H9 (cell line): ENCODE results near the gene XYLB. TPM values are rescaled to one million over a fixed set of nuclear protein-coding genes. Genes with fewer than 3 reads are reported as not detected.

ENCODE experiments used
- DNase-seq: peaks from one replicate; pipeline ENCODE4 v3.0.0-alpha.2; 2017
- H2AFZ ChIP-seq: one replicate; pipeline ENCODE4 v1.6.1; 2013; ENCODE audit warnings: mild to moderate bottlenecking, low read length, control low read depth, moderate library complexity
- H2AK5ac ChIP-seq: 2 replicates; pipeline ENCODE4 v1.6.1; 2013; ENCODE audit warnings: low read length, control low read depth, mixed read lengths; ENCODE audit not compliant: insufficient read length
- H2BK120ac ChIP-seq: one replicate; pipeline ENCODE4 v1.6.1; 2013; ENCODE audit warnings: low read depth, mild to moderate bottlenecking, low read length, control low read depth, inconsistent platforms; ENCODE audit not compliant: poor library complexity, severe bottlenecking
- H2BK12ac ChIP-seq: 2 replicates; pipeline ENCODE4 v1.6.1; 2013; ENCODE audit warnings: low read length, control low read depth, mixed read lengths, low read depth; ENCODE audit not compliant: insufficient read length
- H2BK15ac ChIP-seq: 2 replicates; pipeline ENCODE4 v1.6.1; 2013; ENCODE audit warnings: low read depth, low read length, control low read depth
- H2BK20ac ChIP-seq: one replicate; pipeline ENCODE4 v1.6.1; 2013; ENCODE audit warnings: low read depth, mild to moderate bottlenecking, low read length, control low read depth, inconsistent platforms; ENCODE audit not compliant: poor library complexity, severe bottlenecking
- H2BK5ac ChIP-seq: 2 replicates; pipeline ENCODE4 v1.6.1; 2013; ENCODE audit warnings: low read length, control low read depth, mixed read lengths; ENCODE audit not compliant: insufficient read length
- H3K14ac ChIP-seq: 2 replicates; pipeline ENCODE4 v1.6.1; 2013; ENCODE audit warnings: low read length, control low read depth; ENCODE audit not compliant: insufficient read depth
- H3K18ac ChIP-seq: 2 replicates; pipeline ENCODE4 v1.6.1; 2013; ENCODE audit warnings: low read depth, mild to moderate bottlenecking, mixed read lengths, low read length, control low read depth; ENCODE audit not compliant: insufficient read length
- H3K23ac ChIP-seq: 2 replicates; pipeline ENCODE4 v1.6.1; 2013; ENCODE audit warnings: low read length, control low read depth, mixed read lengths, low read depth; ENCODE audit not compliant: insufficient read length
- H3K23me2 ChIP-seq: 2 replicates; pipeline ENCODE4 v1.6.1; 2013; ENCODE audit warnings: low read depth, mild to moderate bottlenecking, mixed read lengths, low read length, control low read depth; ENCODE audit not compliant: insufficient read length, poor library complexity, severe bottlenecking
- H3K27ac ChIP-seq: 2 replicates; pipeline ENCODE4 v1.5.1; 2013; ENCODE audit warnings: low read length, control low read depth, mixed read lengths, low read depth; ENCODE audit not compliant: insufficient read length
- H3K27me3 ChIP-seq: 2 replicates; pipeline ENCODE4 v1.6.1; 2013; ENCODE audit warnings: low read length, control low read depth, inconsistent platforms; ENCODE audit not compliant: insufficient read depth
- H3K4ac ChIP-seq: 2 replicates; pipeline ENCODE4 v1.6.1; 2013; ENCODE audit warnings: low read depth, mild to moderate bottlenecking, control low read depth, inconsistent platforms, low read length, moderate library complexity
- H3K4me1 ChIP-seq: 2 replicates; pipeline ENCODE4 v1.6.1; 2013; ENCODE audit warnings: low read length, control low read depth, inconsistent platforms; ENCODE audit not compliant: insufficient read depth
- H3K4me2 ChIP-seq: 2 replicates; pipeline ENCODE4 v1.6.1; 2013; ENCODE audit warnings: low read length, control low read depth, mixed read lengths; ENCODE audit not compliant: insufficient read length, insufficient read depth
- H3K56ac ChIP-seq: 2 replicates; pipeline ENCODE4 v1.6.1; 2013; ENCODE audit warnings: low read depth, mild to moderate bottlenecking, mixed read lengths, low read length, control low read depth; ENCODE audit not compliant: insufficient read length
- H3K79me1 ChIP-seq: 2 replicates; pipeline ENCODE4 v1.6.1; 2013; ENCODE audit warnings: low read depth, mild to moderate bottlenecking, moderate library complexity, low read length, control low read depth, inconsistent platforms; ENCODE audit not compliant: insufficient read depth, poor library complexity, severe bottlenecking
- H3K79me2 ChIP-seq: 2 replicates; pipeline ENCODE4 v1.6.1; 2013; ENCODE audit warnings: low read length, control low read depth, inconsistent platforms; ENCODE audit not compliant: insufficient read depth
- H3K9ac ChIP-seq: 2 replicates; pipeline ENCODE4 v1.6.1; 2013; ENCODE audit warnings: low read length, control low read depth, mixed read lengths; ENCODE audit not compliant: insufficient read length; ENCODE audit errors: extremely low read depth
- H3K9me3 ChIP-seq: one replicate; pipeline ENCODE4 v1.6.1; 2013; ENCODE audit warnings: low read depth, low read length, inconsistent platforms; ENCODE audit not compliant: control insufficient read depth
- H3T11ph ChIP-seq: one replicate; pipeline ENCODE4 v1.6.1; 2013; ENCODE audit warnings: mild to moderate bottlenecking, low read length, control low read depth, inconsistent platforms
- H4K20me1 ChIP-seq: one replicate; pipeline ENCODE4 v1.6.1; 2013; ENCODE audit not compliant: control insufficient read depth, insufficient read length, insufficient read depth
- H4K5ac ChIP-seq: 2 replicates; pipeline ENCODE4 v1.6.1; 2013; ENCODE audit warnings: low read depth, mild to moderate bottlenecking, mixed read lengths, low read length, control low read depth; ENCODE audit not compliant: insufficient read length
- H4K8ac ChIP-seq: replicated peaks from 2 replicates; pipeline ENCODE4 v1.6.1; 2013; ENCODE audit warnings: low read length, control low read depth, mixed read lengths, low read depth; ENCODE audit not compliant: insufficient read length
- H4K91ac ChIP-seq: 2 replicates; pipeline ENCODE4 v1.6.1; 2013; ENCODE audit warnings: low read depth, mild to moderate bottlenecking, moderate library complexity, mixed read lengths, low read length, control low read depth; ENCODE audit not compliant: insufficient read length
- H3K27ac Mint-ChIP-seq, 3 experiments: 2 replicates in 2 of 3; 3 replicates in 1 of 3; pipeline ENCODE4 v1.8.0; 2020 to 2021; ENCODE audit warnings: mixed read lengths in 3 of 3, mild to moderate bottlenecking in 1 of 3, moderate library complexity in 1 of 3
- H3K27me3 Mint-ChIP-seq: 2 replicates; pipeline ENCODE4 v1.8.0; 2021; ENCODE audit warnings: low read depth, mild to moderate bottlenecking, moderate library complexity, mixed read lengths
- H3K36me3 Mint-ChIP-seq, 3 experiments: 2 replicates in 2 of 3; 3 replicates in 1 of 3; pipeline ENCODE4 v1.8.0; 2020 to 2021; ENCODE audit warnings: low read depth in 3 of 3, mixed read lengths in 3 of 3; ENCODE audit not compliant: insufficient read depth in 1 of 3
- H3K4me1 Mint-ChIP-seq, 2 experiments: 2 replicates each; pipeline ENCODE4 v1.8.0; 2020; ENCODE audit warnings: mixed read lengths in 2 of 2
- H3K4me3 Mint-ChIP-seq, 2 experiments: 2 replicates in 1 of 2; 3 replicates in 1 of 2; pipeline ENCODE4 v1.8.0; 2020 to 2021; ENCODE audit warnings: mild to moderate bottlenecking in 2 of 2, mixed read lengths in 2 of 2, moderate library complexity in 1 of 2
- H3K9me3 Mint-ChIP-seq, 2 experiments: 2 replicates in 1 of 2; 3 replicates in 1 of 2; pipeline ENCODE4 v1.8.0; 2020; ENCODE audit warnings: mild to moderate bottlenecking in 2 of 2, mixed read lengths in 2 of 2, moderate library complexity in 1 of 2
- CTCF ChIP-seq: fragments of 200-600 bp; sonication (generic); conservative IDR thresholded peaks from 3 replicates; pipeline ENCODE4 v1.8.0; 2021; ENCODE audit warnings: antibody characterized with exemption, mild to moderate bottlenecking
- WGBS: extraction: QIAGEN DNeasy Blood & Tissue Kit; methylation state at CpG from one replicate; pipeline ENCODE4 v1.1.7; 2013; ENCODE audit warnings: missing lambda C conversion rate, low lambda C conversion rate, mixed read lengths; ENCODE audit not compliant: insufficient read length; ENCODE audit errors: extremely low coverage; 5-methylcytosine and 5-hydroxymethylcytosine counted together
- total RNA-seq: library from RNA; stranded (reverse); gene quantifications from 2 replicates; pipeline ENCODE4 v1.2.1, GENCODE V29; 2021

The XYLB gene
- total RNA-seq, 1 experiment from 2014 or later: 2.6 TPM

DNA sequence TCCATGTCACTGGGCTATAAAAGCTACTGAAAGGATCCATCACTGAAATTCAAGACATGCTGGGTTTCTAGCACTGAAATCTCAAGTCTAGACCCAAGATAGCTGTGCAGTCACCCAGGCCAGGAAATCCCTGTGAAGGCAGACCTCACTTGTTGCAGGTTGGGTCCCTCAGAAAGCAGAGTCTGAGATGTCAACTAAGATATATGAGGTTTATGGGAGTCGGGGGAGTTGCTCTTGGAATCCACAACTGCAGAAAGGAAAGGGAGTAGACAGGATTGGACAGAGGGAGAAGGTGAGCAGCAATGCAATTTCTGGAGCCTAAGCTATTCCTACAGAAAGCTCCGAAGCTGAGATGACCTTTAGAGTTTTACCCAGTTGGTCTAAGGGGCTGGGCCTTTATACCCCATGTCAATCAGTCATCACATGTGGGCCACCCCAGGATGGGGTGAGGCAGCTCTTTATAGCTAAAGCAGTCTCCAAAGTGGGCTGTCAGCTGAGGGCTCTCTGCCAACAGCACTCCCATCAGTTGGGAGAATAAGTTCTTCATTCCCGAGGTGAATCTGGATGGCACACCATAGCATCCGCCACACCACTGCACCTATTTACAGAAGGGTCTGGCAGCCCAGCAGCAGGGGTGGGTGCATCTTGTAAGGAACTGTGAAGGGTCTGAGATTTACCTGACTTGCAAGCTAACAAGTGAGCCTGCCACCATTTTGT is 54.8 kb downstream of the XYLB start:
- peaks cover 9% of the 10 kb centered on the region for H3K9me3 ChIP-seq
- H2AFZ ChIP-seq: no peak overlapping the region
- no peak overlapping the region for H3K14ac ChIP-seq
- H3K27ac Mint-ChIP-seq: no peak overlapping the region; a peak in 1 of 7 replicates
- H2BK12ac ChIP-seq: no peak overlapping the region
- peaks cover 22 to 32% of the 10 kb centered on the region in 2 experiments for H3K9me3 Mint-ChIP-seq
- H3K4me2 ChIP-seq: no peak overlapping the region
- peaks cover 39 to 64% (median 61%) of the 10 kb centered on the region in 3 experiments for H3K36me3 Mint-ChIP-seq
- H4K8ac ChIP-seq: no peak overlapping the region
- no peak overlapping the region for H3K56ac ChIP-seq
- no peak overlapping the region for H3K23ac ChIP-seq
- H3K27me3 ChIP-seq: no peaks in the 10 kb centered on the region
- no peak overlapping the region for H2BK120ac ChIP-seq
- H3K79me1 ChIP-seq: no peaks in the 10 kb centered on the region
- no peak overlapping the region for H3K18ac ChIP-seq
- no peak for DNase-seq
- H3K4ac ChIP-seq: no peak overlapping the region
- no peaks in the 10 kb centered on the region for H3K79me2 ChIP-seq
- no peak overlapping the region for H3T11ph ChIP-seq
- WGBS: no CpG with 5 or more reads among the region's 4 CpGs
- H3K27me3 Mint-ChIP-seq: peaks cover 4% of the 10 kb centered on the region; the same call in 1 of the 2 replicates
- no peaks in the 10 kb centered on the region; a peak in 1 of 4 replicates for H3K4me1 Mint-ChIP-seq
- no peak overlapping the region for H4K5ac ChIP-seq
- no peak overlapping the region for H2AK5ac ChIP-seq
- no peaks in the 10 kb centered on the region for H3K23me2 ChIP-seq
- no peaks in the 10 kb centered on the region for H4K20me1 ChIP-seq
- no peak for TF ChIP-seq CTCF
- no peak overlapping the region for H3K27ac ChIP-seq
- no peak overlapping the region for H2BK5ac ChIP-seq
- H3K9ac ChIP-seq: no peak overlapping the region
- H3K4me3 Mint-ChIP-seq: no peak overlapping the region
- H3K4me1 ChIP-seq: no peaks in the 10 kb centered on the region
- H2BK15ac ChIP-seq: no peak overlapping the region
- H4K91ac ChIP-seq: no peak overlapping the region
- no peak overlapping the region for H2BK20ac ChIP-seq
